HPDE6-E6E7 (cell line): ENCODE results near the gene CTU1.

Experiments used
- DNase-seq: peaks from one replicate; pipeline ENCODE4 v3.0.0; 2011; ENCODE audit warnings: missing footprints; ENCODE audit errors: extremely low spot score

Gene CTU1

DNA sequence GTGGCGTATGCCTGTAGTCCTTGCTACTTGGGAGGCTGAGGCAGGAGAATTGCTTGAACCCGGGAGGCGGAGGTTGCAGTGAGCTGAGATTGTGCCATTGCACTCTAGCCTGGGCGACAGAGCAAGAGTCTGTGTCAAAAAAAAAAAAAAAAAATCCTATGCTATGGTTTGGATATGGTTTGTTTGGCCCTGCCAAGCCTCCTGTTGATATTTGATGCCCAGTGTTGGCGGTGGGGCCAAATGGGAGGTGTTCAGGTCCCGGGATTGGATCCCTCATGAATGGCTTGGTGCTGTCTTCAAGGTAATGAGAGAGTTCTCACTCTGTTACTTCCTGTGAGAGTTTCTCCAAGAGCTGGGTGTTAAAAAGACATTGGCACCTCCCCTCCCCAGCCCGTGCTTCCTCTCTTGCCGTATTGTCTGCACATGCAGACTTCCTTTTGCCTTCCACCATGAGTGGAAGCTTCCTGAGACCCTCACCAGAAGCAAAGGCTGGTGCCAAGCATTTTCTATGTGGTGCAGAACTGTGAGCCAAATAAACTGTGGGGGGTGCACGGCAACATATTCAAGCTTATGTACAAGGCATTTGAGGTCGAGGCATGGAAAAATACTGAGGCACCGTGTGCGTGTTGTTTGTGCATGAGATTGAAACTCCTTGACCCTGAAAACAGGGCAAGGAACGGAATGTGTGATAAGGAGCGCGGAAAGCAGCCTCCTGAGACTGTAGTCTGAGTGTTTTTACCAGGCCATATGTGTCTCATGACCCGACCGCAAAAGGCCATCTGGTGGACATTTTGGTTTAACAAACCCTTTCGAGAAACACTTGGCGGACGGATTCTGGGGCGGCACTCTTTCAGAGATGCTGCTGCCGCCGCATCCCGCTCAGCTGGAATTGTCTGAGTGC, 23.8 kb upstream of the CTU1 start:
- no peak for DNase-seq

DNA sequence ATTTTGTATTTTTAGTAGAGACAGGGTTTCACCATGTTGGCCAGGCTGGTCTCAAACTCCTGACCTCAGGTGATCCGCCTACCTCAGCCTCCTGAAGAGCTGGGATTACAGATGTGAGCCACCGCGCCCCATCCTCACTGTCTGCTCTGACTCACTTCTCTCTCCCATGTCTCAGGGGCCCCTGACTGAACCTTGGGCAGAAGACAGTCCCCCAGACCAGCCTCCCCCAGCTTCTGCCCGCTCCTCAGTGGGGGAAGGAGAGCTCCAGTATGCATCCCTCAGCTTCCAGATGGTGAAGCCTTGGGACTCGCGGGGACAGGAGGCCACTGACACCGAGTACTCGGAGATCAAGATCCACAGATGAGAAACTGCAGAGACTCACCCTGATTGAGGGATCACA, 21.5 kb upstream of the CTU1 start:
- DNase-seq: no peak

DNA sequence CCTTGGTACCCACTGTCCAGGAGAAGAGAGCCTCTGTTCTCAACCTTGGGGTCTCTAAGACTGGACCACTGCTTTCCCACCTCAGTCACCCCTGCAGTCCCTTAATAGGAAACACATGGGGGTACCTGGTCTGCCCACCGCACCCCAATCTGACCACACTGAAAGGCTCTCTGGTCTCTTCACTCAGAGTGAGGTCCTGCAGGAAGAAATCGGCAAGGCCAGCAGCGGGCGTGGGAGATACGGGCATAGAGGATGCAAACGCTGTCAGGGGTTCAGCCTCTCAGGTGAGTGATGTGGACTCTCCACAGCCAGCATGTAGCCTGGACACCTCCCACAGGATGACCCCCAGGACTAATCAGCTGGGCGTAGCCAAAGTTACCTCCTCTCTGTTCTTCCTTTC, 20.0 kb upstream of the CTU1 start:
- DNase-seq: no peak

DNA sequence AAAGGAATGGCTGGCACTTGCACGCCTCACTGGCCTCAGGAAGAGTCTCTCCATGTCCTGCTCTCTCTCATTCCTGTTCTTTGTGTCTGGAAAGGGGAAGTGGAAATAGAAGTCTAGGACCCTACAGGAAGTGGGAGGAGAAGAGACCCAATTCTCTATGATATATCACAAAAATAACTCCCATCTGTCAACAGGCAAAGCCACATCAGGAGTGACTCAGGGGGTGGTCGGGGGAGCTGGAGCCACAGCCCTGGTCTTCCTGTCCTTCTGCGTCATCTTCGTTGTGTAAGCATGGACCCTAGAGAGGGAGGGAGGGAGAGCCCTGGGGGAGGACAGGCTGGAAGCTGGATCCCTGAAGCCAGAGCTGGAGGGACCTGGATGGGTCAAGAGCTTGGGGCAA, 19.5 kb upstream of the CTU1 start:
- DNase-seq: no peak

DNA sequence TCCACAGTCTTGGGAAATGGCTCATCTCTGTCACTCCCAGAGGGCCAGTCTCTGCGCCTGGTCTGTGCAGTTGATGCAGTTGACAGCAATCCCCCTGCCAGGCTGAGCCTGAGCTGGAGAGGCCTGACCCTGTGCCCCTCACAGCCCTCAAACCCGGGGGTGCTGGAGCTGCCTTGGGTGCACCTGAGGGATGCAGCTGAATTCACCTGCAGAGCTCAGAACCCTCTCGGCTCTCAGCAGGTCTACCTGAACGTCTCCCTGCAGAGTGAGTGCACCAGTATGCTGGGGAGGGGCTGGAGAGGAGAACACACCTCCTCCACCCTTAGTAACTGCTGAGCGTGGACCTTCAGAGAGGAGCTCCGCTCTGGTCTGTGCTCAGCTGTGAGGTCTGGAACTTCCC, 18.8 kb upstream of the CTU1 start:
- no peak for DNase-seq

GRCh38 chr19:51125421-51126075, 17.3 kb upstream of the CTU1 start:
- DNase-seq: no peak

DNA sequence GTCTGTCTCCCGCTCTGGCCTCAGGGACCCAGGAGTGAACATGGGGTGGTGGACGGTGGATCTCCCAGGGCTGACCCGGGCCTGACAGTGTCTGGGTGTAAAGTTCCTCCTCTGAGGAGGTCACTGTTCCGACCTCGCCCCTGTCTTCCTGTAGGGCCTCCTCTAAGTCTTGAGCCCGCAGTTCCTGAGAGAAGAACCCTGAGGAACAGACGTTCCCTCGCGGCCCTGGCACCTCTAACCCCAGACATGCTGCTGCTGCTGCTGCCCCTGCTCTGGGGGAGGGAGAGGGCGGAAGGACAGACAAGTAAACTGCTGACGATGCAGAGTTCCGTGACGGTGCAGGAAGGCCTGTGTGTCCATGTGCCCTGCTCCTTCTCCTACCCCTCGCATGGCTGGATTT, 16.5 kb upstream of the CTU1 start, which contains the start of gene SIGLEC9:
Gene SIGLEC9 (plus strand): TSS at position 178 of the 400 bp plus-strand sequence. CDS start 69 bp downstream, at position 247.
- no peak for DNase-seq

DNA sequence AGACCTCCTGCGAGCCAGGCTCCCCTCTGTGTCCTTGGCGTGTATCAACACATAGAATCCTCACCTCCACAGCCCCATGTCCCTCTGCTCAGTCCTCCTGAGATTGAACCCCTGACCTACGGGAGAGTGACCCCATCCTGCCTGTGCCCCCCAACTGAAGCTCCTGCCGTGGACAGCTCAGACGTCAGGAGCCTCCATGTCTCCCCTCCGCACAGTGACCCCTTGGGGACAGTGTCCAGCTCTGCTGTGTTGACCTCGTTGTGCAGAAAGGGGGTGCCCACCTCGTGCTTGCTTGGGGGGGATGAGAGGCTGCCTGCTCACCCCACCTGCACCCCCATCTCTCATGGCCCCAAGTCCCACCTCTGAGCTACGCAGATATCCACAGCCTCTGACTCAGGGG, 16.0 kb upstream of the CTU1 start:
- DNase-seq: no peak

DNA sequence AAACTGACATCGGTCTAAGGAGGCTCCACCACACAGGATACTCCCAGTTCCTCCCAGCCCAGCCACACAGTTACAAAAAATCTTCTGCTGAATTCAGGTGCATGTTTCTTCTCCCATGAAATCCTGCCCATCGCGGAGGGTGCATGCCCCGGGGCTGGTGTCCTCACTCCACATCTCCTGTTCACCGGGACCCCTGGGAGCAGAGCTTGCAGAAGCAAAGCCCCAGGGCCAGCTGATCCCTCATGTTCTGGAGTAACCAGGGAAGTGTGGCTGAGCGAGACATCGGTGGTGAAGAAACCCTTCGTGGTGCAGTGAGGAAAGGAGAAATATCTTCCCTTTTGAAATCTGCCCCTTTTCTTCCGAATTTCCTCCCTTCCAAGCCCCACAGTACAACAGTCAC, 15.6 kb upstream of the CTU1 start:
- no peak for DNase-seq

- no peak for DNase-seq
These were observed 15.2 kb upstream of the CTU1 start for GRCh38 chr19:51123381-51123800.

DNA sequence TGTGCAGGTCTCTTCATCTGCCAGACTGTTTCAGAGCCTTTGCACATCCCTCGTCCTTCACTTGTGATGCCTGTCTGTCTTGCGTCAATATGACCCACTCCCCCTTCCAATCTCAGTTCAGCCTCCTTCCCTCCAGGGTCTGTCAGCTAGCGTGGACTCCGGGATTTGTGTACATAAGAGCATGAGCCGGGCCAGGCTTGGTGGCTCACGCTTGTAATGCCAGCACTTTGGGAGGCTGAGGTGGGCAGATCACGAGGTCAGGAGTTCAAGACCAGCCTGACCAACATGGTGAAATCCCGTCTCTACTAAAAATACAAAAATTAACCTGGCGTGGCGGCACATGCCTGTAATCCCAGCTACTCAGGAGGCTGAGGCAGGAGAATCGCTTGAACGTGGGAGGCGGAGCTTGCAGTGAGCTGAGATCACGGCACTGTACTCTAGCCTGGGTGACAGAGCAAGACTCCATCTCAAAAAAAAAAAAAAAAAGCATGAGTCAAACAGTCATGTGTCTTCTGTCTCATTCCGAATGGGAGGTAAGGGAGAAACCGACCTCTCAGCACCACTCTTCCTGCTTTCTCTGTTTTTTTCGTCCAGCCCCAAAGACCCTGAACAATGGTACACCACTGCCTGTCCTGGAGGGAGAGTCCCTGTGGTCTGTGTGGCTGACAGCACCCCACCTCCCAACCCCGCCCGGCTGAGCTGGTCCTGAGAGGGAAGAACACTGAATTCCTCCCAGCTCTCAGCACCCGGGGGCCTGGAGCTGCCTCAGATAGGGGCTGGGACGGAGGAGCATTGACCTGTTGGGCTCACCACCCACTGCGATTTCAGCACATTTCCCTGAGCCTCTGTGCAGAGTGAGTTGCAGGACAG, 14.1 kb upstream of the CTU1 start:
- no peak for DNase-seq

- DNase-seq: no peak
These were observed 13.0 kb upstream of the CTU1 start for GRCh38 chr19:51121257-51121656.

- no peak for DNase-seq
These were observed 12.0 kb upstream of the CTU1 start for GRCh38 chr19:51120160-51120559.

GRCh38 chr19:51119611-51120010, 11.4 kb upstream of the CTU1 start:
- DNase-seq: no peak

- no peak for DNase-seq
These were observed 10.9 kb upstream of the CTU1 start for GRCh38 chr19:51119101-51119500.

GRCh38 chr19:51116736-51117286, 8.6 kb upstream of the CTU1 start:
- no peak for DNase-seq

- DNase-seq: no peak
These were observed 6.0 kb upstream of the CTU1 start for GRCh38 chr19:51114087-51114729.

DNA sequence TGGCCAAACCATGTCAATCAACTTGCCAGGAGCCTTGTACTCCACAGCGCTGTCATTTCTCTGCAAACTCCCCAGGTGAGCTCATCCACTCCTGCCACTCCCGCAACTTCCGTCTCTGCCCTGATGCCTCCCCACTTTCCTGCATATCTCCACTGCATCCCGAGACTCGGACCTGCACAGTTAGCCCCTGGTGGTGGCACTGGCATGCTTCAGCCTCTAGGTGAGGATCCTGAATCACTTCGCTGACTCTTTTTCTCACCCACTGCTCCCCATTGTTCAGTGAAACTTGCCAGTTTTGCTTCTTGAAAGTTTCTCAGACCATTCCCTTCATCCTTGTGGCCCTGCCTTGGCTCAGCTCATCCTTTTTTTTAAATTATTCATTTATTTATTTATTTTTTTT, 3.4 kb upstream of the CTU1 start:
- DNase-seq: no peak

DNA sequence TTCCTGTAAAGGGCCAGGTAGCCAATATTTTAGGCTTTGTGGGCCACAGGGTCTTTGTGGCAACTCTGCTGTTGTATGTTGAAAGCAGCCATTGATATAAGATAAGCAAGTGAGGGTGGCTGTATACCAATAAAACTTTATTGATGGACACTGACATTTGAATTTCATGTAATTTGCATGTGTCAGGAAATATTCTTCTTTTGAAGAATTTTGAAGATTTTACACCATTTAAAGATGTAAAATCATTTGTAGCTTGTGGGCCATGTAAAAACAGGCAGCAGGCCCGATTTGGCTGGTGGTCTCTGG, 2.4 kb upstream of the CTU1 start:
- no peak for DNase-seq

DNA sequence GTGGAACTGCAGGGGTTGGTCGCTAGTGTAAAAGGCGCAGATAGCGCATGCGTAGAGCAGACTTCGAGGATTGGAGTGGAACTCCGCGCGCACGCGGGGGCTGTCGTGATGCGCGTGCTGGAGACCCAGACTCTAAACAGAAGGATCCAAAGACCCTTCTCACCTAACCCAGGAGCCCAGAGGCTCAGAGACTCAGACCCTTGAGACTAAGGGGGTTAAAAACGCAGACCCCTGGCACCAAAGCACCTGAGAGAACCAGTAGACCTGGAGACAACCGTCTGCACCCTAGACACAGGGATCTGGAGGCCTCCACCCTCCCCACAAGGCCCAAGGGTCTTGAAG, 567 bp upstream of the CTU1 start:
- DNase-seq: no peak

- no peak for DNase-seq
These were observed 673 bp downstream of the CTU1 start for GRCh38 chr19:51107406-51108065.
